CD4-positive, alpha-beta T cell (primary cell): ENCODE measurements around the gene ZNF613. TPM values are rescaled to one million over a fixed set of nuclear protein-coding genes. Genes with fewer than 3 reads are reported as not detected.
"Not testable (repeated sequence)": the region's sequence is repeated elsewhere in the genome, so short reads cannot be mapped to it uniquely, and the experiment has no call there.

Experiments used
- ATAC-seq: fragments of 200-7000 bp; cut with Tn5 transposase; one replicate; pipeline ENCODE4 v1.10.0; 2022; ENCODE audit warnings: mild to moderate bottlenecking; ENCODE audit not compliant: poor library complexity
- CTCF ChIA-PET: fragments of 350-600 bp; sonication (Branson Sonifier 250); formaldehyde crosslinking; loops from one replicate; lab custom pipeline; 2021; ENCODE audit warnings: antibody characterized with exemption, inconsistent platforms; lab: Charles Lee
- POLR2A ChIA-PET: fragments of 350-600 bp; sonication (Branson Sonifier 250); formaldehyde crosslinking; loops from one replicate; lab custom pipeline; 2021; ENCODE audit warnings: antibody characterized with exemption, inconsistent platforms; lab: Charles Lee
- DNase-seq, 14 experiments: peaks; one replicate each; pipeline ENCODE4 v3.0.0-alpha.2; 2013 to 2020; ENCODE audit warnings: mixed read lengths in 2 of 14
- H3K27ac ChIP-seq, 2 donors: one replicate each; pipeline versions ENCODE4 v1.5.1 to v1.7.0; 2013; ENCODE audit warnings: low read length in 2 of 2, low read depth in 1 of 2, mild to moderate bottlenecking in 1 of 2
- H3K27me3 ChIP-seq, 2 experiments: 1 replicate in 1 of 2; 2 replicates in 1 of 2; pipeline versions ENCODE4 v1.6.1 to v1.7.0; 2013; ENCODE audit warnings: low read length in 2 of 2, control low read depth in 1 of 2, mild to moderate bottlenecking in 1 of 2, moderate library complexity in 1 of 2; ENCODE audit not compliant: insufficient read depth in 2 of 2, control insufficient read depth in 1 of 2
- H3K36me3 ChIP-seq: one replicate; pipeline ENCODE4 v1.6.1; 2013; ENCODE audit warnings: low read length, control low read depth; ENCODE audit not compliant: insufficient read depth
- H3K4me1 ChIP-seq: one replicate; pipeline ENCODE4 v1.6.1; 2013; ENCODE audit warnings: low read length, control low read depth; ENCODE audit not compliant: insufficient read depth
- H3K4me3 ChIP-seq: one replicate; pipeline ENCODE4 v1.5.1; 2013; ENCODE audit warnings: mild to moderate bottlenecking, low read length, moderate library complexity
- H3K9me3 ChIP-seq, 2 experiments: 1 replicate in 1 of 2; 2 replicates in 1 of 2; pipeline versions ENCODE4 v1.6.1 to v1.7.0; 2013; ENCODE audit warnings: low read length in 2 of 2, mild to moderate bottlenecking in 2 of 2, control low read depth in 1 of 2, moderate library complexity in 1 of 2; ENCODE audit not compliant: control insufficient read depth in 1 of 2, insufficient read depth in 1 of 2
- H3K27ac Mint-ChIP-seq: one replicate; pipeline ENCODE4 v1.8.0; 2020; ENCODE audit warnings: mixed read lengths
- H3K27me3 Mint-ChIP-seq: one replicate; pipeline ENCODE4 v1.8.0; 2021; ENCODE audit warnings: mixed read lengths
- H3K36me3 Mint-ChIP-seq: one replicate; pipeline ENCODE4 v1.8.0; 2021; ENCODE audit warnings: low read depth, mixed read lengths
- H3K4me1 Mint-ChIP-seq: one replicate; pipeline ENCODE4 v1.8.0; 2021; ENCODE audit warnings: low read depth, mixed read lengths
- H3K4me3 Mint-ChIP-seq: one replicate; pipeline ENCODE4 v1.8.0; 2020; ENCODE audit warnings: mild to moderate bottlenecking, mixed read lengths
- H3K9me3 Mint-ChIP-seq: one replicate; pipeline ENCODE4 v1.8.0; 2020; ENCODE audit warnings: mixed read lengths
- CTCF ChIP-seq: fragments of 200-600 bp; IDR thresholded peaks from one replicate; pipeline ENCODE4 v1.8.0; 2022; ENCODE audit warnings: antibody characterized with exemption, mild to moderate bottlenecking
- intact Hi-C, 2 experiments: fragments of 100-400 bp; cut with DNase I in 1 of 2; cut with micrococcal nuclease in 1 of 2; formaldehyde crosslinking; loops; one replicate each; pipeline versions ENCODE4 v1.15.1 to v1.9.0; 2023 to 2025; cut with DNase I, micrococcal nuclease
- total RNA-seq, 174 experiments: library from RNA in 2 of 174; stranded (reverse) in 2 of 174; gene quantifications; one replicate each; pipeline ENCODE4 v1.2.3 and lab custom pipeline; 2021 to 2026

Gene ZNF613
- total RNA-seq, 2 experiments from 2014 or later: 0.67 to 1.3 TPM

DNA sequence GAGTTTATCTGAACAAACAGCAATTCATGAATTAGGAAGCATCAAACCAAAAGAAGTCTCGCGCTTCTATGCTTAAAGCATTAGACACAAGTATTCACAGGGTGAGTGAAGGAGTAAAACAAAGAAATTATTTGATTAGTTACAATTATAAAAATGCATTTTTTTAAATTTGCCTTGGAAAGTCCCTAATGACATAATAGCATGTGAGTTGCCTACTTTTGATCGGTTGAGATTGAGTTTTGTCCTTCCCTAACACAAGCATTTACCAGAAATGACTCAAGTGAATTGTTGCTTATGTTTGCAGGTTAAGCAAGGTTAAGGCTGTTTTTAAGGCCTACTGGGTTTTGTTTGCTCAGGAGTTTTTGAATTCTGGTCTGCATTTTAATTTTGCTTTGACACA lies 22.1 kb upstream of the ZNF613 start:
- ATAC-seq: peak; percentile 6
- H3K9me3 Mint-ChIP-seq: peaks cover 25% of the 10 kb centered on the region
- no peak for TF ChIP-seq CTCF
- no peak overlapping the region for H3K27ac ChIP-seq
- H3K9me3 ChIP-seq: peaks cover 45 to 54% of the 10 kb centered on the region in 2 experiments
- H3K4me3 Mint-ChIP-seq: peak overlapping the region; percentile 100
- intact Hi-C loops: loop anchor here (1.0 to 10.0 kb wide), 4 partner anchors 21 to 992 kb away; partner anchors contain the start of genes ZNF320 (in 1 of the 2), ZNF350 (in 1 of the 2) and ZNF432 (in 1 of the 2)
- ChIA-PET CTCF (no interaction called here), POLR2A (interaction anchor here (1.0 to 2.0 kb wide), 2 partner anchors 82 to 144 kb away, joined by 3 to 7 read pairs; partner anchors contain the start of genes ZNF350 and ZNF432)
- peak overlapping the region; percentile 92 for H3K4me3 ChIP-seq
- peak overlapping the region; percentile 89 for H3K27ac Mint-ChIP-seq
- no peak for DNase-seq
- H3K36me3 Mint-ChIP-seq: peaks cover 78% of the 10 kb centered on the region
- H3K4me1 Mint-ChIP-seq: peaks cover 29% of the 10 kb centered on the region
- peaks cover 40% of the 10 kb centered on the region for H3K27me3 Mint-ChIP-seq
- H3K27me3 ChIP-seq: peaks cover 9 to 10% of the 10 kb centered on the region in 2 experiments
- peaks cover 14% of the 10 kb centered on the region for H3K4me1 ChIP-seq
- peaks cover 3% of the 10 kb centered on the region for H3K36me3 ChIP-seq

DNA sequence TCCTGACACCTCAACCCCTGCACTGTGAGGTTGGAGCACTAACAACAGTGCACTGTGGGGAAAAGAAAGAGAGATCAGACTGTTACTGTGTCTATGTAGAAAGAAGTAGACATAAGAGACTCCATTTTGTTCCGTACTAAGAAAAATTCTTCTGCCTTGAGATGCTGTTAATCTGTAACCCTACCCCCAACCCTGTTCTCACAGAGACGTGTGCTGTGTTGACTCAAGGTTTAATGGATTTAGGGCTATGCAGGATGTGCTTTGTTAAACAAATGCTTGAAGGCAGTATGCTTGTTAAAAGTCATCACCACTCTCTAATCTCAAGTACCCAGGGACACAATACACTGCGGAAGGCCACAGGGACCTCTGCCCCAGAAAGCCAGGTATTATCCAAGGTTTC lies 21.6 kb upstream of the ZNF613 start:
- peaks cover 40% of the 10 kb centered on the region for H3K27me3 Mint-ChIP-seq
- POLR2A ChIA-PET, DNase-seq, CTCF ChIA-PET, H3K36me3 ChIP-seq, H3K27ac ChIP-seq, H3K27ac Mint-ChIP-seq, H3K4me3 ChIP-seq, ATAC-seq: not testable (repeated sequence)
- peaks cover 25% of the 10 kb centered on the region for H3K9me3 Mint-ChIP-seq
- peak overlapping the region; percentile 39 for H3K4me3 Mint-ChIP-seq
- H3K36me3 Mint-ChIP-seq: peaks cover 78% of the 10 kb centered on the region
- H3K4me1 Mint-ChIP-seq: peaks cover 29% of the 10 kb centered on the region
- Histone ChIP-seq H3K27me3 (peaks cover 9 to 11% of the 10 kb centered on the region in 2 experiments), H3K9me3 (peaks cover 46 to 53% of the 10 kb centered on the region in 2 experiments), H3K4me1 (peaks cover 14% of the 10 kb centered on the region)
- intact Hi-C loops: loop anchor here (1.0 to 10.0 kb wide), 4 partner anchors 21 to 992 kb away; partner anchors contain the start of genes ZNF320 (in 1 of the 2), ZNF350 (in 1 of the 2) and ZNF432 (in 1 of the 2)

- H3K27me3 Mint-ChIP-seq: peaks cover 40% of the 10 kb centered on the region
- POLR2A ChIA-PET, H3K27ac ChIP-seq, CTCF ChIA-PET, ATAC-seq, DNase-seq, H3K36me3 ChIP-seq, H3K4me3 ChIP-seq, H3K27ac Mint-ChIP-seq: not testable (repeated sequence)
- peaks cover 25% of the 10 kb centered on the region for H3K9me3 Mint-ChIP-seq
- H3K9me3 ChIP-seq: peaks cover 48 to 51% of the 10 kb centered on the region in 2 experiments
- peaks cover 29% of the 10 kb centered on the region for H3K4me1 Mint-ChIP-seq
- H3K4me3 Mint-ChIP-seq: peak overlapping the region; percentile 45
- peaks cover 76% of the 10 kb centered on the region for H3K36me3 Mint-ChIP-seq
- H3K4me1 ChIP-seq: peaks cover 14% of the 10 kb centered on the region
- intact Hi-C loops: loop anchor here (5.0 to 10.0 kb wide), 3 partner anchors 79 to 991 kb away; partner anchors contain the start of genes ZNF320 (in 1 of the 2), ZNF350 (in 1 of the 2) and ZNF432 (in 1 of the 2)
- peaks cover 9 to 11% of the 10 kb centered on the region in 2 experiments for H3K27me3 ChIP-seq
These were observed 21.2 kb upstream of the ZNF613 start for GRCh38 chr19:51906108-51906507.

- H3K27ac ChIP-seq, H3K4me3 ChIP-seq, POLR2A ChIA-PET, H3K4me3 Mint-ChIP-seq, CTCF ChIA-PET, H3K27ac Mint-ChIP-seq, ATAC-seq, DNase-seq, H3K36me3 ChIP-seq: not testable (repeated sequence)
- intact Hi-C loops: loop anchor here (5.0 to 10.0 kb wide), 3 partner anchors 77 to 989 kb away; partner anchors contain the start of genes ZNF320 (in 1 of the 2), ZNF350 (in 1 of the 2) and ZNF432 (in 1 of the 2)
- H3K9me3 ChIP-seq: peaks cover 38 to 39% of the 10 kb centered on the region in 2 experiments
- peaks cover 21% of the 10 kb centered on the region for H3K9me3 Mint-ChIP-seq
- H3K27me3 ChIP-seq: peaks cover 9 to 11% of the 10 kb centered on the region in 2 experiments
- peaks cover 22% of the 10 kb centered on the region for H3K4me1 Mint-ChIP-seq
- H3K4me1 ChIP-seq: peaks cover 13% of the 10 kb centered on the region
- H3K36me3 Mint-ChIP-seq: peaks cover 70% of the 10 kb centered on the region
- H3K27me3 Mint-ChIP-seq: peaks cover 40% of the 10 kb centered on the region
These were observed 19.3 kb upstream of the ZNF613 start for GRCh38 chr19:51907981-51908380.
